Neural progenitor cell (in vitro differentiated cells): ENCODE results near the gene SREBF2. TPM values are rescaled to one million over a fixed set of nuclear protein-coding genes. Genes with fewer than 3 reads are reported as not detected.

Experiments
- DNase-seq: peaks from one replicate; pipeline ENCODE4 v3.0.0-alpha.2; 2016; ENCODE audit warnings: low spot score
- H2AFZ ChIP-seq: fragments of 200-600 bp; sonication (generic); replicated peaks from 2 replicates; pipeline ENCODE4 v1.6.1; 2016; ENCODE audit warnings: antibody characterized with exemption
- H3F3A ChIP-seq: fragments of 200-600 bp; sonication (generic); 2 replicates; pipeline ENCODE4 v1.6.1; 2016; ENCODE audit warnings: antibody characterized with exemption, low read depth
- H3K27ac ChIP-seq: fragments of 200-600 bp; sonication (generic); 2 replicates; pipeline ENCODE4 v1.5.1; 2016; ENCODE audit warnings: mild to moderate bottlenecking
- H3K27me3 ChIP-seq: fragments of 200-600 bp; sonication (generic); 2 replicates; pipeline ENCODE4 v1.6.1; 2016; ENCODE audit warnings: mild to moderate bottlenecking, moderate library complexity
- H3K36me3 ChIP-seq: fragments of 200-600 bp; sonication (generic); 2 replicates; pipeline ENCODE4 v1.5.1; 2016
- H3K4me1 ChIP-seq: fragments of 200-600 bp; sonication (generic); 2 replicates; pipeline ENCODE4 v1.6.1; 2016; ENCODE audit warnings: mixed run types
- H3K4me2 ChIP-seq: fragments of 200-600 bp; sonication (generic); 2 replicates; pipeline ENCODE4 v1.6.1; 2016
- H3K4me3 ChIP-seq: fragments of 200-600 bp; sonication (generic); 2 replicates; pipeline ENCODE4 v1.5.1; 2016
- H3K79me2 ChIP-seq: fragments of 200-600 bp; sonication (generic); 2 replicates; pipeline ENCODE4 v1.6.1; 2016; ENCODE audit warnings: low read depth
- H3K9ac ChIP-seq: fragments of 200-600 bp; sonication (generic); 2 replicates; pipeline ENCODE4 v1.6.1; 2016
- H3K9me3 ChIP-seq: fragments of 200-600 bp; sonication (generic); 2 replicates; pipeline ENCODE4 v1.5.1; 2016; ENCODE audit warnings: low read depth
- H4K20me1 ChIP-seq: fragments of 200-600 bp; sonication (generic); 2 replicates; pipeline ENCODE4 v1.6.1; 2016; ENCODE audit warnings: low read depth
- H3K27ac Mint-ChIP-seq: 3 replicates; pipeline ENCODE4 v1.8.0; 2021; ENCODE audit warnings: mixed read lengths
- H3K27me3 Mint-ChIP-seq: 2 replicates; pipeline ENCODE4 v1.8.0; 2022; ENCODE audit warnings: low read depth, mild to moderate bottlenecking, inconsistent platforms, moderate library complexity, mixed read lengths; ENCODE audit not compliant: insufficient read depth
- H3K36me3 Mint-ChIP-seq: 3 replicates; pipeline ENCODE4 v1.8.0; 2021; ENCODE audit warnings: mixed read lengths
- H3K4me1 Mint-ChIP-seq: 3 replicates; pipeline ENCODE4 v1.8.0; 2021; ENCODE audit warnings: mixed read lengths
- H3K4me3 Mint-ChIP-seq: 3 replicates; pipeline ENCODE4 v1.8.0; 2021; ENCODE audit warnings: mild to moderate bottlenecking, moderate library complexity, mixed read lengths
- H3K9me3 Mint-ChIP-seq: 3 replicates; pipeline ENCODE4 v1.8.0; 2020; ENCODE audit warnings: mixed read lengths
- CTCF ChIP-seq: fragments of 200-600 bp; sonication (generic); IDR thresholded peaks from 2 replicates; pipeline ENCODE4 v1.5.1; 2017; ENCODE audit warnings: antibody characterized with exemption, mild to moderate bottlenecking
- EZH2 ChIP-seq: fragments of 200-600 bp; sonication (generic); IDR thresholded peaks from 2 replicates; pipeline ENCODE4 v1.6.1; 2017; ENCODE audit warnings: antibody characterized with exemption, mild to moderate bottlenecking, moderate library complexity
- EZH2phosphoT487 ChIP-seq: fragments of 200-600 bp; sonication (generic); IDR thresholded peaks from 2 replicates; pipeline ENCODE4 v1.6.1; 2017; ENCODE audit warnings: antibody characterized with exemption
- total RNA-seq: library from RNA; depleted of rRNA; stranded (reverse); fragments of >200 nt; gene quantifications from 2 replicates; pipeline ENCODE4 v1.2.3, GENCODE V29; 2015; ENCODE audit warnings: low replicate concordance

Gene SREBF2
- total RNA-seq, 1 donor from 2014 or later, result 64.0 TPM

DNA sequence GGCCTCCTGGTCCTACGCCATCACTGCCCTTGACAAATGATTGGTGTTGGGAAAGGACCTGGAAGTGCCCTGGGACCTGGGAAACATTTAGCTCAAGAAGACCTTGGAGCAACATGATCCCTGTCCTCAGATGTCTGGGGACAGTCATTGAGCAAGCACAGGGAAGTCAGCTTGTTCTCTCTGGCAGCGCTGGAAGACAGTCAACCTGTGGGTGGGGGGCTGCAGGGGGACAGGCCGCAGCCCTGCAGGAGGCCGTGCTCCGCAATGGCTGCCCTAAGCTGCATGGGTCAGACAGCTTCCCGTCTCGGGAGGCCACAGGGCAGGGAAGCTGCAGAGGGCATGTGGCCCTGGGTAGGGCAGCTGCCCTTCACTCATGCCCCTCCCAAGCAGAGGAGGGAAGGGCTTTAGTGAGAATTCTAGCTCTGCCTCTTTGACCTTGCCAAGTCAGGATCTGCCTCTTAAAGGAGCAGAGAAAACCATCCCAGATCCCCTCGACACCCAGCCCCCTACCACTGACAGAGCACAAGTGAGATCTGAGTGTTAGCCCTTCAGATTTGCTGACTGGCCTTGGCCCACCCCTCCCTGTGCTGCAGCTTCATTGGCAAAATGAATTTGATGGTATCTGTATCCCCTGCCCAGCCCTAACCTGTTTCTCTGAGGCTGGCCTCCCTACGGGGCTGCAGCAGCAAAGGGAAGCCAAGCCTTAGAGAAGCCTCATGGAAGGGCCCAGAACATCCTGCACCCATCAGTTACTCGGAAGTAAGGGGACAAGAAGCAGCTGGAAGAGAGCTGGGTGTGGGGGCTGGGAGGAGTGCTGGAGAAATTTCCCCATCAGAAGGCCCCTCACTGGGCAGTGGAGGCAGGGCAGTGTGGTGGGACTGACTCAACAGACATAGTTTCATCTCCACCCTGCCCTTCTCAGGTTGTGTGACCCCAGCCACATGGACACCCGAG lies 6.2 kb upstream of the SREBF2 start:
- H3K9me3 Mint-ChIP-seq, result no peaks in the 10 kb centered on the region
- H3K27me3 Mint-ChIP-seq, result peaks cover 8% of the 10 kb centered on the region
- H3K4me1 Mint-ChIP-seq, result peaks cover 69% of the 10 kb centered on the region
- Histone ChIP-seq H3K79me2 (peaks cover 3% of the 10 kb centered on the region), H3K9me3 (no peaks in the 10 kb centered on the region), H3K4me1 (peaks cover 10% of the 10 kb centered on the region), H3F3A (peaks cover 9% of the 10 kb centered on the region), H3K4me2 (no peak overlapping the region), H3K9ac (no peak overlapping the region), H4K20me1 (peaks cover 6% of the 10 kb centered on the region), H2AFZ (no peak overlapping the region), H3K27ac (no peak overlapping the region), H3K27me3 (no peaks in the 10 kb centered on the region), H3K36me3 (no peaks in the 10 kb centered on the region), H3K4me3 (no peak overlapping the region)
- no peak overlapping the region for H3K4me3 Mint-ChIP-seq
- H3K36me3 Mint-ChIP-seq, result peaks cover 10% of the 10 kb centered on the region
- H3K27ac Mint-ChIP-seq, result peak overlapping the region; percentile 84
- TF ChIP-seq CTCF (no peak), EZH2 (no peak), EZH2phosphoT487 (no peak)
- no peak for DNase-seq

GRCh38 chr22:41827671-41828070 lies 5.2 kb upstream of the SREBF2 start:
- Mint-ChIP-seq H3K27me3 (peaks cover 10% of the 10 kb centered on the region), H3K36me3 (peaks cover 8% of the 10 kb centered on the region), H3K4me1 (peaks cover 77% of the 10 kb centered on the region), H3K4me3 (no peak overlapping the region), H3K27ac (no peak overlapping the region), H3K9me3 (no peaks in the 10 kb centered on the region)
- H3K27ac ChIP-seq, result no peak overlapping the region
- no peak overlapping the region for H3K9ac ChIP-seq
- no peaks in the 10 kb centered on the region for H3K36me3 ChIP-seq
- no peak for TF ChIP-seq EZH2phosphoT487
- no peak overlapping the region for H3K4me3 ChIP-seq
- H3K79me2 ChIP-seq, result peaks cover 5% of the 10 kb centered on the region
- DNase-seq, result no peak
- no peak overlapping the region for H2AFZ ChIP-seq
- H3K9me3 ChIP-seq, result no peaks in the 10 kb centered on the region
- no peak overlapping the region for H3K4me2 ChIP-seq
- peaks cover under 1% of the 10 kb centered on the region for H4K20me1 ChIP-seq
- peaks cover 15% of the 10 kb centered on the region for H3K4me1 ChIP-seq
- H3K27me3 ChIP-seq, result no peaks in the 10 kb centered on the region
- H3F3A ChIP-seq, result peaks cover 17% of the 10 kb centered on the region

GRCh38 chr22:41828516-41828915 lies 4.4 kb upstream of the SREBF2 start:
- H3K4me1 Mint-ChIP-seq, result peaks cover 74% of the 10 kb centered on the region
- DNase-seq, result no peak
- H3K9me3 Mint-ChIP-seq, result no peaks in the 10 kb centered on the region
- no peaks in the 10 kb centered on the region for H4K20me1 ChIP-seq
- peak overlapping the region; percentile 89 for H3K27ac Mint-ChIP-seq
- TF ChIP-seq EZH2phosphoT487 (no peak), CTCF (no peak), EZH2 (no peak)
- peaks cover 15% of the 10 kb centered on the region for H3K4me1 ChIP-seq
- no peak overlapping the region for H3K4me2 ChIP-seq
- H3K9me3 ChIP-seq, result no peaks in the 10 kb centered on the region
- peaks cover 8% of the 10 kb centered on the region for H3K36me3 Mint-ChIP-seq
- H3K27me3 ChIP-seq, result no peaks in the 10 kb centered on the region
- H3K9ac ChIP-seq, result no peak overlapping the region
- H3K36me3 ChIP-seq, result no peaks in the 10 kb centered on the region
- H2AFZ ChIP-seq, result no peak overlapping the region
- H3K27me3 Mint-ChIP-seq, result peaks cover 11% of the 10 kb centered on the region
- no peak overlapping the region for H3K27ac ChIP-seq
- H3K4me3 Mint-ChIP-seq, result peak overlapping the region; percentile 1
- peaks cover 10% of the 10 kb centered on the region for H3K79me2 ChIP-seq
- no peak overlapping the region for H3K4me3 ChIP-seq
- peaks cover 17% of the 10 kb centered on the region for H3F3A ChIP-seq

DNA sequence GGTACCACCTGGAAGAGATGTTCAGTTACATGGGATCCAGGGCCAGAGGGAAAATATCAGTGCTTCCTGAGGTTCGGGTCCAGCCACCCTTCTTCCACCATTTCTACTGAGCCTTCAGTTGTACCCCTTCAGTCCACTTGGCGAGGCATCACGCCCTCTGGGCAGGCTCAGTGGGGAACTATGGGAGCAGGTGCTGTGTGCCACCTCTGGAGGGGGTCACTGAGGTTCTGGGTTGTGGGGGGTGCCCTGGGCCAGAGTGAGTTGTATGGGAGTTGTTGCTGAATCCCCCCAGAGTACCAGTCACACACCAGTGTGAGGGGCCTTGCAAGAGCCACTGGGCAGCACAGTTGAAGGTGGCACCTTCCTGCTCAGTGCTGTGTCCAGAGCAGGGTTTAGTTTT lies 2.7 kb upstream of the SREBF2 start:
- no peak overlapping the region for H3K27ac ChIP-seq
- H4K20me1 ChIP-seq, result peaks cover 12% of the 10 kb centered on the region
- no peaks in the 10 kb centered on the region for H3K9me3 ChIP-seq
- peaks cover 67% of the 10 kb centered on the region for H3K4me1 Mint-ChIP-seq
- H3K4me3 Mint-ChIP-seq, result no peak overlapping the region
- no peak overlapping the region for H3K4me2 ChIP-seq
- no peak overlapping the region for H2AFZ ChIP-seq
- H3K27me3 Mint-ChIP-seq, result peaks cover 6% of the 10 kb centered on the region
- DNase-seq, result no peak
- no peaks in the 10 kb centered on the region for H3K27me3 ChIP-seq
- peak overlapping the region; percentile 74 for H3K27ac Mint-ChIP-seq
- no peaks in the 10 kb centered on the region for H3K9me3 Mint-ChIP-seq
- peaks cover 26% of the 10 kb centered on the region for H3K79me2 ChIP-seq
- peaks cover 10% of the 10 kb centered on the region for H3K36me3 Mint-ChIP-seq
- H3K9ac ChIP-seq, result no peak overlapping the region
- no peak for TF ChIP-seq EZH2
- peak; percentile 24 for TF ChIP-seq CTCF
- no peak overlapping the region for H3K4me3 ChIP-seq
- H3K4me1 ChIP-seq, result peaks cover 24% of the 10 kb centered on the region
- H3F3A ChIP-seq, result peaks cover 17% of the 10 kb centered on the region
- no peaks in the 10 kb centered on the region for H3K36me3 ChIP-seq
